Measurements from ENCODE around the gene KLHL3. TPM values are rescaled to one million over a fixed set of nuclear protein-coding genes. Genes with fewer than 3 reads are reported as not detected.

The KLHL3 gene
- total RNA-seq, 4 donors from 2014 or later: 0.46 to 4.6 (median 1.7) TPM

MicroRNAs encoded within 50 kb of the gene (microRNA counts, 767-probe panel; counts per million panel counts)
- 356 to 448 counts per million in 2 donors for microRNA hsa-miR-874

Small RNAs within 50 kb of the gene (microRNA-seq; reads per million reads assigned to microRNA genes)
- gene MIR874 (ENCODE audit: borderline replicate concordance in 2 of 2): 84.5 to 85.2 reads per million in 2 donors

Other genes starting within 250 kb of the KLHL3 start
- gene SPOCK1, start 236.8 kb downstream of the KLHL3 start, total RNA-seq: 10 to 100 TPM in 3 of 4 donors, 1 to 10 TPM in 1; 5.8 to 33.8 (median 25.3) TPM
- 1 to 10 TPM; 4.2 to 6.0 (median 5.2) TPM for gene HNRNPA0, start 18.3 kb upstream of the KLHL3 start, total RNA-seq
- 100 to 1,000 TPM in 3 of 4 donors, 10 to 100 TPM in 1; 99.0 to 801 (median 294) TPM for gene MYOT, start 131.8 kb upstream of the KLHL3 start, total RNA-seq
- 1 to 10 TPM in 1 of 4 donors, under 1 TPM in 2, not detected in 1; 0.70 to 4.8 (median 0.94) TPM for gene PKD2L2, start 153.4 kb upstream of the KLHL3 start, total RNA-seq